Adrenal gland (tissue), 12 donors: ENCODE results near the gene METTL21C. TPM values are rescaled to one million over a fixed set of nuclear protein-coding genes. Genes with fewer than 3 reads are reported as not detected.

Source experiments
- DNase-seq, 7 donors: peaks; one replicate each; pipeline ENCODE4 v3.0.0-alpha.2; 2019 to 2020
- H3K27ac ChIP-seq, 5 donors: fragments of 200-600 bp; sonication (generic) in 4 of 5; 1 replicate in 3 of 5; 2 replicates in 2 of 5; pipeline versions ENCODE4 v1.5.1 to v1.8.0; 2016 to 2020; ENCODE audit warnings: mild to moderate bottlenecking in 1 of 5
- H3K27me3 ChIP-seq: fragments of 200-600 bp; 2 replicates; pipeline ENCODE4 v1.8.0; 2021
- H3K36me3 ChIP-seq, 2 donors: fragments of 200-600 bp; replicated peaks in 1 of 2; 1 replicate in 1 of 2; 2 replicates in 1 of 2; pipeline versions ENCODE4 v1.5.1 to v1.8.0; 2018 to 2022
- H3K4me1 ChIP-seq, 2 donors: fragments of 200-600 bp; replicated peaks in 1 of 2; 1 replicate in 1 of 2; 2 replicates in 1 of 2; pipeline versions ENCODE4 v1.5.1 to v1.8.0; 2018 to 2021
- H3K4me3 ChIP-seq, 4 donors: fragments of 200-600 bp; sonication (generic) in 3 of 4; one replicate each; pipeline ENCODE4 v1.5.1; 2016 to 2018
- H3K9me3 ChIP-seq, 3 donors: fragments of 200-600 bp; sonication (generic) in 1 of 3; replicated peaks in 1 of 3; 1 replicate in 2 of 3; 2 replicates in 1 of 3; pipeline versions ENCODE4 v1.5.1 to v1.8.0; 2016 to 2021
- POLR2A ChIP-seq, 2 donors: fragments of 450-650 bp; IDR thresholded peaks; one replicate each; pipeline ENCODE4 v1.6.1; 2017; ENCODE audit warnings: antibody characterized with exemption in 2 of 2, mild to moderate bottlenecking in 2 of 2, moderate library complexity in 1 of 2
- WGBS, 4 donors: extraction: QIAGEN DNeasy Blood & Tissue Kit in 2 of 4; methylation state at CpG; one replicate each; pipeline versions ENCODE4 v1.1.5 to v1.1.7; 2013 to 2017; 5-methylcytosine and 5-hydroxymethylcytosine counted together
- intact Hi-C, 2 donors: fragments of 100-400 bp; cut with DNase I; formaldehyde crosslinking; loops; one replicate each; pipeline versions ENCODE4 v1.14.1 to v1.15.0; 2022 to 2023
- polyA plus RNA-seq, 3 donors: library from polyadenylated mRNA; stranded (reverse); fragments of 200-250 nt in 2 of 3; fragments of 350-450 nt in 1 of 3; fragmentation: Illumina TruSeq in 1 of 3; extraction: RNeasy Lipid Tissue Mini Kit (QIAGEN cat#74804) in 1 of 3; gene quantifications; one replicate each; pipeline ENCODE4 v1.2.3, GENCODE V29; 2013 to 2014
- total RNA-seq, 9 donors: library from RNA; depleted of rRNA in 4 of 9; stranded (reverse); fragments of >200 nt in 4 of 9; fragments of 120-200 nt in 1 of 9; fragmentation: NEBNext Ultra II Directional in 1 of 9; extraction: Animal tissue kit (Norgen Biotek cat#: 25700) in 1 of 9; gene quantifications; one replicate each; pipeline versions ENCODE4 v1.1.0 to v1.2.4, GENCODE V29; 2013 to 2023
- TF ChIP-seq, protein P1 (sequence below), 6 experiments: fragments of 450-650 bp in 4 of 6; fragments of 200-600 bp in 2 of 6; sonication (generic) in 1 of 6; IDR thresholded peaks; 1 replicate in 5 of 6; 2 replicates in 1 of 6; pipeline versions ENCODE4 v1.5.1 to v1.8.0; 2016 to 2021; ENCODE audit warnings: antibody characterized with exemption in 6 of 6, mild to moderate bottlenecking in 2 of 6, moderate library complexity in 1 of 6
- donor health status: healthy with polysubstance abuse.
- donor health status: Bipolar disorder and iron deficiency.
- donor health status: DM: yes; HTN: yes; CAD: no.
- donor health status: DM: no; HTN: no; CAD: no.
- donor health status: DM: no; HTN: no; CAD: no.
- donor health status: DM: yes; HTN: yes; CAD: no.

METTL21C gene
- total and polyA plus RNA-seq, 12 donors, result not detected

DNA sequence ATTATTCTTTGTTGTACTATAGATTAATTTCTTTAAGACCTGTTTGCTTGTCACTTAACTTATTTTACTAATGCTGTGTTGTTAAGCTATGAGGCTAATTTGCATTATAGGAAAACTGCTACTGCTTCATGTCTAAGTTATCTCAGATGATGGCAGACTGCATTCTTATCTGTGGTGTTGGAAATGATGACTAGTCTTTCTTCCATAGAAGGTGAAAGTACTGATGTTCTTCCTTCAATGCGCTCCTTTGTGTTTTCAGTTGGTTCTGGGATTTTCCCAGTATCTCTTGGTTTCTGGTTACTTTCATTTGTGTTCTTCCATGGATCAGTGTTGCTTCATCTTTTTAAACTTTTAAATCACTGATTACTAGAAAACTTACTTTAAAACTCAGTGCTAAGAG is 51.2 kb downstream of the METTL21C start:
- Histone ChIP-seq H3K27ac (no peak overlapping the region), H3K36me3 (peaks cover 0 to 63% of the 10 kb centered on the region in 2 donors), H3K4me3 (no peak overlapping the region), H3K9me3 (no peaks in the 10 kb centered on the region), H3K4me1 (no peaks in the 10 kb centered on the region), H3K27me3 (no peaks in the 10 kb centered on the region)
- TF ChIP-seq, protein P1, sequence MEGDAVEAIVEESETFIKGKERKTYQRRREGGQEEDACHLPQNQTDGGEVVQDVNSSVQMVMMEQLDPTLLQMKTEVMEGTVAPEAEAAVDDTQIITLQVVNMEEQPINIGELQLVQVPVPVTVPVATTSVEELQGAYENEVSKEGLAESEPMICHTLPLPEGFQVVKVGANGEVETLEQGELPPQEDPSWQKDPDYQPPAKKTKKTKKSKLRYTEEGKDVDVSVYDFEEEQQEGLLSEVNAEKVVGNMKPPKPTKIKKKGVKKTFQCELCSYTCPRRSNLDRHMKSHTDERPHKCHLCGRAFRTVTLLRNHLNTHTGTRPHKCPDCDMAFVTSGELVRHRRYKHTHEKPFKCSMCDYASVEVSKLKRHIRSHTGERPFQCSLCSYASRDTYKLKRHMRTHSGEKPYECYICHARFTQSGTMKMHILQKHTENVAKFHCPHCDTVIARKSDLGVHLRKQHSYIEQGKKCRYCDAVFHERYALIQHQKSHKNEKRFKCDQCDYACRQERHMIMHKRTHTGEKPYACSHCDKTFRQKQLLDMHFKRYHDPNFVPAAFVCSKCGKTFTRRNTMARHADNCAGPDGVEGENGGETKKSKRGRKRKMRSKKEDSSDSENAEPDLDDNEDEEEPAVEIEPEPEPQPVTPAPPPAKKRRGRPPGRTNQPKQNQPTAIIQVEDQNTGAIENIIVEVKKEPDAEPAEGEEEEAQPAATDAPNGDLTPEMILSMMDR (IDR thresholded peaks at IDR 0.05), result no peak
- TF ChIP-seq POLR2A (IDR thresholded peaks at IDR 0.05), result no peak
- WGBS, 4 donors, result 93 to 100% (median 98%) methylated on average over 1 of the region's 1 CpG
- DNase-seq, result no peak
- intact Hi-C loops, result no loop called here

DNA sequence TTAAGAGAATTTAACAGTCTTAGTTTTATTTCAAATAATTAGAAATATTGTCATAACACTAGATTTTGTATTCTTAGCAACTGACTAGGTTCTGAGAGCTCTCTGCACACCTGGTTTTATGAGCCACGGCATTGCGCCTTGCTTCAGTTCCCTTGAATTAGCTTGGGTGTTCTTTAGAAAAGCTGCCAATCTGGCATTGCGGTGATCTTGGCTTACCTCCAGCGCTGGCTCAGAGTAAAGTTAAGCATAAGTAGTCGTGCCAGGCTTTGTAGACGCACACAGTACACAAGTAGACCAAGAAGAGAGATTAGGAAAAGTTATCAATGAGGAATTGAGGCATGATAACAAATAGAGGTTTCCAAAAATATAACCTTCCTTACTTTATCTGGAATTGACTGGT is 52.4 kb downstream of the METTL21C start:
- TF ChIP-seq, protein P1 (IDR thresholded peaks at IDR 0.05), result no peak
- no peak for TF ChIP-seq POLR2A (IDR thresholded peaks at IDR 0.05)
- H3K4me1 ChIP-seq, result no peaks in the 10 kb centered on the region
- no peak overlapping the region for H3K4me3 ChIP-seq
- peak; percentile 24 to 87 (median 68) for DNase-seq
- H3K27me3 ChIP-seq, result no peaks in the 10 kb centered on the region
- 47 to 67% (median 53%) methylated on average over 6 of the region's 6 CpGs for WGBS, 4 donors
- H3K27ac ChIP-seq, result no peak overlapping the region
- intact Hi-C loops, result no loop called here
- peaks cover 0 to 73% of the 10 kb centered on the region in 2 donors for H3K36me3 ChIP-seq
- no peaks in the 10 kb centered on the region for H3K9me3 ChIP-seq

DNA sequence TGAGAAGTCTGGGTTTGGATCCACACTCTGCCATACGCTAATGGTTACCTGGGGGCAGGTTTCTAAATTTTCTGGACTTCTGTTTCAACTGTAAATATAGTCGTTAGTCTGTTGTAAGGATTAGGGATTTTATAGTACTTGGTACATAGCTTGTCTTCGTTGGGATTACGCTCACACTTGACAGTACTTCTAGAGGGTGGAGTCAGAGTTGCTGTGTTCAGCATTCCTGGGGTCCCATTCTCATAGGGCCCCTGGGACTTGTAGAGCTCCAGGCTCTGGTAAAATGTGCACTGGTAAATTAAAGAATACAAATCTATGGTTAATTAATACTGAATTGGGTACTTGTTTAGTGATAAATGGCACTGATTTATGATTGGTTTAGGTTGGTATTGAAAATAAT is 52.8 kb downstream of the METTL21C start:
- DNase-seq, result no peak
- intact Hi-C loops, result no loop called here
- TF ChIP-seq, protein P1 (IDR thresholded peaks at IDR 0.05), result no peak
- no peak for TF ChIP-seq POLR2A (IDR thresholded peaks at IDR 0.05)
- Histone ChIP-seq H3K4me3 (no peak overlapping the region), H3K27me3 (no peaks in the 10 kb centered on the region), H3K9me3 (no peaks in the 10 kb centered on the region), H3K4me1 (no peaks in the 10 kb centered on the region), H3K36me3 (peaks cover 0 to 73% of the 10 kb centered on the region in 2 donors), H3K27ac (no peak overlapping the region)
- WGBS, 4 donors, result 48 to 75% (median 62%) methylated on average over 4 of the region's 4 CpGs

DNA sequence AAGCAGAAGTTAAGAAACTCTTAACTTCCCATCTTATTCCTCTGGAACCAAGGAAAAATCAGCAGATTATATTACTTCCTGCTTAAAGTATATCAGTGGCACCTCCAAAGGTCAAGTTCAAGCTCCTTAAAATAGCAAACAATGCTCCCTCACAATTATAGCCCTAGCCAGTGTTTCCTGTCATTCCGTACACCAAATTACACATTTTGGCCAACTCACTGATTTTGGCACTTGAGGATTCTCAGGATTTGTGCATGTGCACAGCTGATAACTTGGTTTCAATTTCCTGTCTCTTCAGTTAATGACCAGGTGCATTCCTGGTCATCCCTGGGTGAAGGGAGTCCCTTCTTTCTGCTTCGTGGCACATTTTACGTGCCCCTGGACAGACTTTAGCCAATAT is 56.1 kb downstream of the METTL21C start:
- no peak for DNase-seq
- no peak overlapping the region for H3K27ac ChIP-seq
- no peaks in the 10 kb centered on the region for H3K4me1 ChIP-seq
- no peak overlapping the region for H3K4me3 ChIP-seq
- 74 to 90% (median 76%) methylated on average over 3 of the region's 3 CpGs for WGBS, 4 donors
- H3K9me3 ChIP-seq, result no peaks in the 10 kb centered on the region
- H3K36me3 ChIP-seq, result peaks cover 0 to 78% of the 10 kb centered on the region in 2 donors
- H3K27me3 ChIP-seq, result no peaks in the 10 kb centered on the region
- TF ChIP-seq, protein P1 (IDR thresholded peaks at IDR 0.05), result no peak
- TF ChIP-seq POLR2A (IDR thresholded peaks at IDR 0.05), result no peak
- intact Hi-C loops, result no loop called here

Other genes starting within 250 kb of the METTL21C start
- gene TPP2, start 98.1 kb downstream of the METTL21C start, total RNA-seq, result 10 to 100 TPM; 16.5 to 50.6 (median 26.5) TPM
- gene TPP2, start 98.1 kb downstream of the METTL21C start, polyA plus RNA-seq, result 10 to 100 TPM; 13.8 to 37.1 (median 25.0) TPM
- 10 to 100 TPM in 2 of 9 donors, 1 to 10 TPM in 7; 4.5 to 13.1 (median 6.9) TPM for gene TEX30, start 78.7 kb upstream of the METTL21C start, total RNA-seq
- 10 to 100 TPM in 1 of 3 donors, 1 to 10 TPM in 2; 9.3 to 11.6 (median 9.5) TPM for gene TEX30, start 78.7 kb upstream of the METTL21C start, polyA plus RNA-seq
- 10 to 100 TPM in 1 of 9 donors, 1 to 10 TPM in 8; 1.1 to 12.0 (median 5.9) TPM for gene POGLUT2, start 103.9 kb upstream of the METTL21C start, total RNA-seq
- gene POGLUT2, start 103.9 kb upstream of the METTL21C start, polyA plus RNA-seq, result 1 to 10 TPM; 1.8 to 6.1 (median 2.4) TPM
- gene BIVM, start 104.1 kb upstream of the METTL21C start, total RNA-seq, result 10 to 100 TPM in 8 of 9 donors, 1 to 10 TPM in 1; 6.1 to 27.0 (median 17.2) TPM
- gene BIVM, start 104.1 kb upstream of the METTL21C start, polyA plus RNA-seq, result 10 to 100 TPM in 2 of 3 donors, 1 to 10 TPM in 1; 8.8 to 32.9 (median 14.2) TPM
- gene ERCC5, start 151.0 kb upstream of the METTL21C start, total RNA-seq, result 10 to 100 TPM; 37.8 to 76.1 (median 58.7) TPM
- gene ERCC5, start 151.0 kb upstream of the METTL21C start, polyA plus RNA-seq, result 100 to 1,000 TPM in 2 of 3 donors, 10 to 100 TPM in 1; 67.3 to 185 (median 157) TPM